DMS79 (cell line): ENCODE data around the gene PMEL.
A peak's percentile ranks its signal among the peaks of the same experiment; 100 is the strongest.
"Not testable (repeated sequence)": the region's sequence is repeated elsewhere in the genome, so short reads cannot be mapped to it uniquely, and the experiment has no call there.

Source experiments
- DNase-seq: peaks from one replicate; lab custom pipeline; 2025; lab: John Stamatoyannopoulos, UW

Gene PMEL

GRCh38 chr12:55983232-55983842 is 17.5 kb upstream of the PMEL start:
- no peak for DNase-seq

GRCh38 chr12:55982319-55982936 is 16.6 kb upstream of the PMEL start:
- no peak for DNase-seq

- not testable (repeated sequence) for DNase-seq
These were observed 16.0 kb upstream of the PMEL start for GRCh38 chr12:55981882-55982281.

- DNase-seq: no peak
These were observed 13.2 kb upstream of the PMEL start for GRCh38 chr12:55979069-55979468.

- DNase-seq: no peak
These were observed 12.6 kb upstream of the PMEL start for GRCh38 chr12:55978393-55978792.

GRCh38 chr12:55974308-55974730 is 8.5 kb upstream of the PMEL start:
- peak; percentile 6 for DNase-seq

- peak; percentile 99 for DNase-seq
These were observed 7.9 kb upstream of the PMEL start, which contains the start of gene RAB5B for GRCh38 chr12:55973599-55974307. Gene RAB5B (plus strand): TSS chr12:55974078. CDS start chr12:55986961, 12,883 bp downstream.

GRCh38 chr12:55972911-55973598 is 7.2 kb upstream of the PMEL start:
- no peak for DNase-seq

GRCh38 chr12:55972456-55972855 is 6.6 kb upstream of the PMEL start:
- DNase-seq: no peak

- DNase-seq: no peak
These were observed 6.2 kb upstream of the PMEL start for GRCh38 chr12:55972042-55972441.

GRCh38 chr12:55970775-55971174 is 4.9 kb upstream of the PMEL start:
- no peak for DNase-seq

- no peak for DNase-seq
These were observed 3.5 kb upstream of the PMEL start for GRCh38 chr12:55969356-55969755.

- DNase-seq: peak; percentile 51
These were observed 803 bp upstream of the PMEL start, which contains the start of gene CDK2 for GRCh38 chr12:55966408-55967281. Gene CDK2 (plus strand): TSS chr12:55966830. CDS start chr12:55967009, 179 bp downstream.

- DNase-seq: no peak
These were observed 602 bp downstream of the PMEL start for GRCh38 chr12:55965240-55965639.

GRCh38 chr12:55963760-55964159 is 2.1 kb downstream of the PMEL start:
- DNase-seq: no peak

- peak; percentile 39 for DNase-seq
These were observed 8.6 kb downstream of the PMEL start for GRCh38 chr12:55957106-55957859.

GRCh38 chr12:55955800-55956508 is 9.9 kb downstream of the PMEL start:
- DNase-seq: no peak

- no peak for DNase-seq
These were observed 10.5 kb downstream of the PMEL start for GRCh38 chr12:55955344-55955743.

- no peak for DNase-seq
These were observed 19.3 kb downstream of the PMEL start for GRCh38 chr12:55946553-55946952.

- no peak for DNase-seq
These were observed 23.2 kb downstream of the PMEL start for GRCh38 chr12:55942577-55943136.
